Osteocyte (in vitro differentiated cells): ENCODE data around the gene KRT27. TPM values are rescaled to one million over a fixed set of nuclear protein-coding genes. Genes with fewer than 3 reads are reported as not detected.
"Not testable (repeated sequence)": the region's sequence is repeated elsewhere in the genome, so short reads cannot be mapped to it uniquely, and the experiment has no call there.

ENCODE experiments used
- DNase-seq: peaks from one replicate; pipeline ENCODE4 v3.0.0; 2021; ENCODE audit warnings: mixed read lengths; ENCODE audit not compliant: unreplicated experiment; ENCODE audit errors: extremely low spot score
- H3K27ac Mint-ChIP-seq: one replicate; pipeline ENCODE4 v1.8.0; 2021; ENCODE audit warnings: mild to moderate bottlenecking, mixed read lengths; ENCODE audit not compliant: unreplicated experiment
- H3K27me3 Mint-ChIP-seq: one replicate; pipeline ENCODE4 v1.8.0; 2021; ENCODE audit warnings: mixed read lengths; ENCODE audit not compliant: unreplicated experiment
- H3K36me3 Mint-ChIP-seq: one replicate; pipeline ENCODE4 v1.8.0; 2021; ENCODE audit warnings: mixed read lengths; ENCODE audit not compliant: unreplicated experiment
- H3K4me1 Mint-ChIP-seq: one replicate; pipeline ENCODE4 v1.8.0; 2021; ENCODE audit warnings: mixed read lengths; ENCODE audit not compliant: unreplicated experiment
- H3K4me3 Mint-ChIP-seq: one replicate; pipeline ENCODE4 v1.8.0; 2021; ENCODE audit warnings: mild to moderate bottlenecking, moderate library complexity, mixed read lengths; ENCODE audit not compliant: unreplicated experiment
- H3K9me3 Mint-ChIP-seq: one replicate; pipeline ENCODE4 v1.8.0; 2021; ENCODE audit warnings: mixed read lengths; ENCODE audit not compliant: unreplicated experiment
- CTCF ChIP-seq: fragments of 200-600 bp; sonication (generic); IDR thresholded peaks from 2 replicates; pipeline ENCODE4 v1.5.0; 2021; ENCODE audit warnings: antibody characterized with exemption, mild to moderate bottlenecking, moderate library complexity
- total RNA-seq: library from RNA; stranded (reverse); gene quantifications from 2 replicates; pipeline ENCODE4 v1.2.1, GENCODE V29; 2021

The KRT27 gene
- total RNA-seq, 1 donor from 2014 or later, result not detected

DNA sequence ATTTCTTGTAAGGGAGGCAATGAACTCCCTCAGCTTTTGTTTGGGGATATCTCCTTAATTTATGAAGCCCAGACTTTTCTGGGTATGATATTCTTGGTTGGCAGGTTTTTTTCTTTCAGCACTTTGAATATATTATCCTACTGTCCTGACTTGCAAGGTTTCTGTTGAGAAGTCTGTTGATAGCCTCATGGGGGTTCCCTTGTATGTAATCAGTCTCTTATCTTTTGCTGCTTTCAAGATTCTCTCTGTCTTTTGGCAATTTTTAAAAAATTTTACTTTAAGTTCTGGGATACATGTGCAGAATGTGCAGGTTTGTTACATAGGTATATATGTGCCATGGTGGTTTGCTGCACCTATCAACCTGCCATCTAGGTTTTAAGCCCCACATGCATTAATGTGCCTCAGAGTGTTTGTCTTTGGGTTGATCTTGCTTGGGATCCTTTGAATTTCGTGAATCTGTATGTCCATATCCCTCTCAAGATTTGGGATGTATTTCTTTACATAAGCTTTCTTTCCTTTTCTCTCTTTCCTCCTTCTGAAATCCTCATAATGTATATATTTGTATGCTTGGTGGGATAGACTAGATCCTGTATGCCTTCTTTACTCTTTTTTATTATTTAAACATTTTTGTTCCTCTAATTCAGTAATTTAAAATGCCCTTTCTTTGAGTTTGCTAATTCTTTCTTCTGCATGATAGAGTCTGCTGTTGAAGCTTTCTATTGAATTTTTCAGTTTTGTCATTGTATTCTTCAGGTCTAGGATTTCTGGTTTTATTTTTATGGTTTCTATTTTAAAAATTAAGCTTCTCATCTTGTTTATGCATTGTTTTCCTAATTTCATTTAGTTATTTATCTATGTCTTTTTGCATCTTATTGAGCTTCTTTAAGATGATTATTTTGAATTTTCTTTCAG is 22.0 kb downstream of the KRT27 start:
- TF ChIP-seq CTCF, result no peak
- Mint-ChIP-seq H3K27me3 (peaks cover 40% of the 10 kb centered on the region), H3K4me3 (no peak overlapping the region), H3K36me3 (no peaks in the 10 kb centered on the region), H3K4me1 (no peaks in the 10 kb centered on the region), H3K27ac (no peak overlapping the region), H3K9me3 (peaks cover 45% of the 10 kb centered on the region)
- DNase-seq, result no peak

GRCh38 chr17:40755231-40755630 is 27.1 kb downstream of the KRT27 start, which contains the start of gene KRT25:
KRT25 (minus strand) TSS chr17:40755331; CDS start chr17:40755271, 60 bp downstream.
- no peak within 1 kb of the TSS for H3K4me3 Mint-ChIP-seq
- no peaks in the 10 kb centered on the region for H3K36me3 Mint-ChIP-seq
- no peak for TF ChIP-seq CTCF
- no peaks in the 10 kb centered on the region for H3K4me1 Mint-ChIP-seq
- no peak within 1 kb of the TSS for H3K27ac Mint-ChIP-seq
- peaks cover 64% of the 10 kb centered on the region for H3K27me3 Mint-ChIP-seq
- DNase-seq, result no peak
- H3K9me3 Mint-ChIP-seq, result peaks cover 24% of the 10 kb centered on the region

DNA sequence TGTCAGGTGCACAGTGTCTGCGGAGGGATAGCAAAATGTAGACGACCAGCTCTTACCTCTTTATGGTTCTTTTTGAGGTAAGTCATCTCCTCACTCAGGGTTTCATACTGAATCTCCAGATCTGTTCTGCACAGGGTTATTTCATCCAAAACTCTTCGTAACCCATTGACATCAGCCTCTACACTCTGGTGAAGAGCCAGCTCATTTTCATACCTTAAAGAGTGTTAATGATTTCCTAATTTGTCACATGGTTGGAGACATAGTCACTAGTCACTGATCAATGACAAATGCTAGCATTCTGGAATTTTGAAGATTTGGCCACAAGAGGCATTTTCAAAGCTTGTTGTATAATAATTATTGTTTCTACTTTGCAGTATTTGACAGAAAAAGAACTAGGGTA is 28.5 kb downstream of the KRT27 start:
- no peak for TF ChIP-seq CTCF
- no peak overlapping the region for H3K4me3 Mint-ChIP-seq
- DNase-seq, result no peak
- H3K9me3 Mint-ChIP-seq, result peaks cover 11% of the 10 kb centered on the region
- H3K27me3 Mint-ChIP-seq, result peaks cover 69% of the 10 kb centered on the region
- H3K27ac Mint-ChIP-seq, result no peak overlapping the region
- H3K36me3 Mint-ChIP-seq, result no peaks in the 10 kb centered on the region
- no peaks in the 10 kb centered on the region for H3K4me1 Mint-ChIP-seq

GRCh38 chr17:40751065-40751464 is 31.3 kb downstream of the KRT27 start:
- Mint-ChIP-seq H3K4me1 (no peaks in the 10 kb centered on the region), H3K27me3 (peaks cover 72% of the 10 kb centered on the region), H3K36me3 (no peaks in the 10 kb centered on the region), H3K27ac (no peak overlapping the region), H3K9me3 (no peaks in the 10 kb centered on the region), H3K4me3 (no peak overlapping the region)
- no peak for TF ChIP-seq CTCF
- no peak for DNase-seq

DNA sequence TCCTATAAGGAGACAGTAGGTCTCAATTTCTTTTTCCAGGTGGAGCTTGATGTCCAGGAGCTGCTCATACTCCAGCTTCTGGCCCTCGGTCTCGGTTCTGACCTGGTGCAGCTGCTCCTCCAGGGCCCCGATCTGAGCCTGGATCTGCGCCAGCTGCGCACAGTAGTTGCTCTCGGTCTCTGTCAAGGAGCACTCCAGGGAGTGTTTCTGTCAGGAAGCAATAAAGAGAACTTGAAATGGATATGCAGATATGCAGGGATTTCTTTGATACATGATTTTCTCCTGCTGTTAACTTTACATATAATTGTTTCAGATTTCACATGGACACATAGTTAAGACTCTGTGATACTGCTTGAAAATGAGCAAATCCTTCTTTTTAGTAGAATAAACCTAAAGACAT is 32.0 kb downstream of the KRT27 start:
- no peak for DNase-seq
- Mint-ChIP-seq H3K27ac (no peak overlapping the region), H3K36me3 (no peaks in the 10 kb centered on the region), H3K27me3 (peaks cover 70% of the 10 kb centered on the region), H3K9me3 (no peaks in the 10 kb centered on the region), H3K4me1 (no peaks in the 10 kb centered on the region), H3K4me3 (no peak overlapping the region)
- no peak for TF ChIP-seq CTCF

DNA sequence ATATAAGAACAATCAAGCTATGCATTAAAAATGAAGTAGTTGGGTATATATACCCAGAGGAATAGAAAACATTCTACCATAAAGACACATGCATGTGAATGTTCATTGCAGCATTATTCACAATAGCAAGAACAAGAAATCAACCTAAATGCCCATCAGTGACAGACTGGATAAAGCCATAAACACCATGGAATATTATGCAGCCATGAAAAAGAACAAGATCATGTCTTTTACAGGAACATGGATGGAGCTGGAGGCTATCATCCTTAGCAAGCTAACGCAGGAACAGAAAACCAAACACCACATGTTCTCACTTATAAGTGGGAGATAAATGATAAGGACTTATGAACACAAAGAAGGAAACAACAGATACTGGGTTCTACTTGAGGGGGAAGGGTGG is 33.7 kb downstream of the KRT27 start:
- not testable (repeated sequence) for H3K36me3 Mint-ChIP-seq, H3K27ac Mint-ChIP-seq, H3K4me3 Mint-ChIP-seq, H3K9me3 Mint-ChIP-seq, DNase-seq, H3K4me1 Mint-ChIP-seq
- H3K27me3 Mint-ChIP-seq, result peaks cover 66% of the 10 kb centered on the region
